Neural cell (in vitro differentiated cells): ENCODE measurements around the gene AMBP. TPM values are rescaled to one million over a fixed set of nuclear protein-coding genes. Genes with fewer than 3 reads are reported as not detected.

Experiments used
- H2AFZ ChIP-seq: fragments of 200-600, 300-800 bp; sonication (generic), shearing (Covaris generic); 2 replicates; pipeline ENCODE4 v1.6.0; 2014; ENCODE audit warnings: low read depth, mild to moderate bottlenecking, antibody characterized with exemption, low read length, moderate library complexity
- H3F3A ChIP-seq: fragments of 200-600 bp; shearing (Covaris generic); 2 replicates; pipeline ENCODE4 v1.6.1; 2016; ENCODE audit warnings: mild to moderate bottlenecking, moderate library complexity, mixed read lengths, antibody characterized with exemption, low read length; ENCODE audit not compliant: insufficient read depth, poor library complexity, severe bottlenecking
- H3K27ac ChIP-seq: fragments of 200-600, 300-800 bp; sonication (generic), shearing (Covaris generic); 2 replicates; pipeline ENCODE4 v1.5.1; 2014; ENCODE audit warnings: mild to moderate bottlenecking, low read length, moderate library complexity
- H3K27me3 ChIP-seq: fragments of 300-800, 200-600 bp; sonication (generic), shearing (Covaris generic); 2 replicates; pipeline ENCODE4 v1.6.0; 2014; ENCODE audit warnings: mild to moderate bottlenecking, low read depth, low read length, moderate library complexity; ENCODE audit not compliant: insufficient read depth
- H3K36me3 ChIP-seq: fragments of 300-800, 200-600 bp; sonication (generic), shearing (Covaris generic); 2 replicates; pipeline ENCODE4 v1.5.1; 2014; ENCODE audit warnings: mild to moderate bottlenecking, antibody characterized with exemption, low read length, moderate library complexity; ENCODE audit not compliant: insufficient read depth
- H3K4me2 ChIP-seq: fragments of 300-800, 200-600 bp; sonication (generic), shearing (Covaris generic); 2 replicates; pipeline ENCODE4 v1.6.0; 2014; ENCODE audit warnings: mild to moderate bottlenecking, low read length
- H3K4me3 ChIP-seq: fragments of 300-800, 200-600 bp; sonication (generic), shearing (Covaris generic); 2 replicates; pipeline ENCODE4 v1.5.1; 2014; ENCODE audit warnings: mild to moderate bottlenecking, low read length, moderate library complexity
- H3K79me2 ChIP-seq: fragments of 200-600 bp; shearing (Covaris generic); replicated peaks from 2 replicates; pipeline ENCODE4 v1.6.0; 2014; ENCODE audit warnings: mild to moderate bottlenecking, low read length, moderate library complexity; ENCODE audit not compliant: insufficient read depth
- H3K9ac ChIP-seq: fragments of 300-800, 200-600 bp; sonication (generic), shearing (Covaris generic); 2 replicates; pipeline ENCODE4 v1.6.1; 2016; ENCODE audit warnings: mild to moderate bottlenecking, low read length, mixed read lengths
- H3K9me2 ChIP-seq: fragments of 200-600 bp; shearing (Covaris generic); 2 replicates; pipeline ENCODE4 v1.6.1; 2016; ENCODE audit warnings: mild to moderate bottlenecking, low read length, mixed read lengths; ENCODE audit not compliant: insufficient read depth
- H3K9me3 ChIP-seq: fragments of 200-600, 300-800 bp; sonication (generic), shearing (Covaris generic); 2 replicates; pipeline ENCODE4 v1.6.1; 2016; ENCODE audit warnings: mild to moderate bottlenecking, mixed run types, low read length, moderate library complexity, mixed read lengths
- H4K20me1 ChIP-seq: fragments of 200-600 bp; shearing (Covaris generic); 2 replicates; pipeline ENCODE4 v1.6.1; 2016; ENCODE audit warnings: mild to moderate bottlenecking, mixed run types; ENCODE audit not compliant: insufficient read depth
- CTCF ChIP-seq: fragments of 450-650 bp; IDR thresholded peaks from 2 replicates; pipeline ENCODE4 v1.5.1; 2014; ENCODE audit warnings: antibody characterized with exemption, mild to moderate bottlenecking, moderate library complexity; ENCODE audit not compliant: poor library complexity, severe bottlenecking
- EP300 ChIP-seq: fragments of 450-650 bp; conservative IDR thresholded peaks from 2 replicates; pipeline ENCODE4 v1.6.1; 2014; ENCODE audit warnings: antibody characterized with exemption, mild to moderate bottlenecking, moderate library complexity; ENCODE audit not compliant: poor library complexity, severe bottlenecking
- EZH2 ChIP-seq: fragments of 200-600, 300-800 bp; shearing (Covaris generic), sonication (generic); IDR thresholded peaks from 2 replicates; pipeline ENCODE4 v1.6.1; 2014; ENCODE audit warnings: antibody characterized with exemption, low read length, borderline replicate concordance, mild to moderate bottlenecking; ENCODE audit not compliant: insufficient read depth, poor library complexity, severe bottlenecking
- MXI1 ChIP-seq: fragments of 450-650 bp; conservative IDR thresholded peaks from 2 replicates; pipeline ENCODE4 v1.6.1; 2014; ENCODE audit warnings: antibody characterized with exemption, mild to moderate bottlenecking; ENCODE audit not compliant: poor library complexity, severe bottlenecking
- POLR2AphosphoS5 ChIP-seq: IDR thresholded peaks from 2 replicates; pipeline ENCODE4 v1.6.1; 2012
- RAD21 ChIP-seq: fragments of 450-650 bp; conservative IDR thresholded peaks from 2 replicates; pipeline ENCODE4 v1.6.1; 2014; ENCODE audit warnings: antibody characterized with exemption, mild to moderate bottlenecking, moderate library complexity
- REST ChIP-seq: IDR thresholded peaks from 2 replicates; pipeline ENCODE4 v1.6.1; 2012; ENCODE audit warnings: borderline replicate concordance
- SMC3 ChIP-seq: fragments of 450-650 bp; conservative IDR thresholded peaks from 2 replicates; pipeline ENCODE4 v1.6.1; 2014; ENCODE audit warnings: antibody characterized with exemption, mild to moderate bottlenecking, moderate library complexity; ENCODE audit not compliant: poor library complexity
- TAF1 ChIP-seq: IDR thresholded peaks from 2 replicates; pipeline ENCODE4 v1.6.1; 2012; ENCODE audit warnings: low read depth
- polyA plus RNA-seq: library from polyadenylated mRNA; depleted of rRNA; stranded (reverse); fragments of >200 nt; gene quantifications from 2 replicates; pipeline ENCODE4 v1.2.3, GENCODE V29; 2014

Gene AMBP
- polyA plus RNA-seq, 1 donor from 2014 or later = not detected

- Histone ChIP-seq H3F3A (no peaks in the 10 kb centered on the region), H3K9me2 (no peaks in the 10 kb centered on the region), H4K20me1 (no peaks in the 10 kb centered on the region), H3K27me3 (no peaks in the 10 kb centered on the region), H2AFZ (no peak overlapping the region), H3K36me3 (no peaks in the 10 kb centered on the region), H3K4me3 (no peak overlapping the region), H3K9me3 (no peaks in the 10 kb centered on the region), H3K79me2 (no peaks in the 10 kb centered on the region), H3K27ac (no peak overlapping the region), H3K4me2 (no peak overlapping the region), H3K9ac (no peak overlapping the region)
- TF ChIP-seq SMC3 (no peak), CTCF (no peak), MXI1 (no peak)
These were observed 3.4 kb upstream of the AMBP start for GRCh38 chr9:114081441-114082016.

- H3K9me3 ChIP-seq = no peaks in the 10 kb centered on the region
- no peaks in the 10 kb centered on the region for H3K36me3 ChIP-seq
- no peaks in the 10 kb centered on the region for H3F3A ChIP-seq
- no peak overlapping the region for H3K4me2 ChIP-seq
- no peaks in the 10 kb centered on the region for H3K9me2 ChIP-seq
- H3K27me3 ChIP-seq = no peaks in the 10 kb centered on the region
- no peaks in the 10 kb centered on the region for H3K79me2 ChIP-seq
- no peak overlapping the region for H3K9ac ChIP-seq
- H4K20me1 ChIP-seq = no peaks in the 10 kb centered on the region
- H3K4me3 ChIP-seq = no peak overlapping the region
- TF ChIP-seq MXI1 (no peak), EP300 (no peak), RAD21 (no peak), REST (no peak), EZH2 (no peak), CTCF (no peak), POLR2AphosphoS5 (no peak), TAF1 (no peak), SMC3 (no peak)
- H2AFZ ChIP-seq = no peak overlapping the region
- no peak overlapping the region for H3K27ac ChIP-seq
These were observed 2.8 kb upstream of the AMBP start for GRCh38 chr9:114080773-114081440.
